ENCODE results near the gene FGGY. TPM values are rescaled to one million over a fixed set of nuclear protein-coding genes. Genes with fewer than 3 reads are reported as not detected.

Gene FGGY
- total RNA-seq, 1 donor from 2014 or later, result 12.6 TPM

DNA sequence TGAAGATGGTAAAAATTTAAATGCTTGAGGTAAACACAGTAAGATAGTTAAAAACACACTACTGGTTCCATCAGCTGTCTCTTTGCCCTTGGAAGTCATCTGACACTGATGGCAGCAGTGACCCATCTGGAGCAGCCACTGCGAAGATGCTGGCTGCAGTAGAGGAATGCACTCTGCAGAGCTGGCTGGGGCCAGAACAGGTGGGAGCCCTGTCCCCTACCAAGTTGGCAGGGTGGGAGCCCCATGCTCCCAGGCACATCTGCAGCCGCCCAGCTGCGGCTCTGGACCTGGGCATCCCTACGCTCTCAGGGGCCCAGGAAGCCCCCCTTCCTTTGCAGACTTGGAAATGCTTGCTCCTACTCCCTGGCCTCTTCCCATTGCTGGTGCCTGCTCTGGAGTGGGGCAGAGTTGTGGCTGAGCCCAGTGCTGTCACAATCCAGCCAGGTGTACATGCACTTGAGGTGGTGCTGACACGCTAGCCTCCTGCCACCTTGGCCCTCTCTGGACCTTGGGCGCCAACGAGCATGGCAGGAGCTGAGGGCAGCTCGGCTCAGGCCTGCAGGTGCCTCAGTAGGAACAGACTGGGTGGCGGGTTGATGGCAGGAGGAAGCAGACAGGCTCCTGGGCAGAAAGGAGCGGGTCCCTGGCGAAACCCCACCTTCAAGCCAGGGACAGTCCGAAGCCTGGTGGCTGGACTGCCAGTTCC, 227.0 kb downstream of the FGGY start:
- no peak for TF ChIP-seq CTCF (conservative IDR thresholded peaks at IDR 0.05)
- no peak overlapping the region for H3K27ac Mint-ChIP-seq

DNA sequence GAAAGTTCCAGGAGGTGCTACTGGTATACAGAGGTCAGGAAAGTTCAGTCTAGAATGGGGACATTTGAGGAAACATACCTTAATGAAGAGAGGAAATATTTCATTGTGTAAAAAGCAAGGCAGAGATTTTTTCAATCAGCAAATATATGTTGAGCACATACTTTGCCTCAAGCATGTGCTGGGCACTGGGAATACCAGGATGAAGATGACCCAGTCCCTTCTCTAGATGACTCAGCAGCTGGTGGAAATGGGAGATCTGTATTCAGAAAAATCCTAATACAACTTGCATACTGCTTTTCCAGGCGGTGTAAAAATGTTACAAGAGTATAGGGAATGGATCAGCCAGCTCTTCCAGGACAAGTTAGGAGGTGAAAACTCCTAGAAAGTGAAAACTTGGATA, 229.3 kb downstream of the FGGY start:
- TF ChIP-seq CTCF (conservative IDR thresholded peaks at IDR 0.05), result no peak
- Mint-ChIP-seq H3K36me3 (no peaks in the 10 kb centered on the region), H3K4me1 (ENCODE audit: unreplicated experiment) (peaks cover 8% of the 10 kb centered on the region), H3K9me3 (no peaks in the 10 kb centered on the region), H3K27ac (no peak overlapping the region), H3K27me3 (no peaks in the 10 kb centered on the region), H3K4me3 (no peak overlapping the region)
- DNase-seq (ENCODE audit: extremely low spot score, unreplicated experiment), result no peak

More for the DNA sequence above, 227.0 kb downstream of the FGGY start:
- Mint-ChIP-seq H3K4me3 (no peak overlapping the region), H3K27me3 (no peaks in the 10 kb centered on the region), H3K9me3 (no peaks in the 10 kb centered on the region), H3K4me1 (ENCODE audit: unreplicated experiment) (peaks cover 19% of the 10 kb centered on the region), H3K36me3 (no peaks in the 10 kb centered on the region)
- DNase-seq (ENCODE audit: extremely low spot score, unreplicated experiment), result no peak

DNA sequence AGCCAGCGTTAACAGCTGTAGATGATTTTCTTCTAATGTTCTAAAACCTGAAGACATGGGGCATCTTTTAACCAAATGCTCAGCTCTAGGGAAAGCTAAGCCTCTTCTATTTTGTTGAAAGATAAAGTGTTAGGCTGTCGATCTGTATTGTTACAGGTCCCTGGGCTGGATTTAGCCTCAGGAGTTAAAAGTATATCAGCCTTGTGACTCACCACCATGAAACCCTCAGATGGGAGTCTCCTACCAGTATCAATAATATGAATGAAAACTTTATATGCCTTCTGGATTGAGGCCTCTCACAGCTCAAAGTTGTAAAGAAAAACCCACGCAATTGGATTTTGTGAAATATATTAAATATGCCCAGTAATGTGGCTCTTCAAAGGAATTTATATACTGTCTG, 231.6 kb downstream of the FGGY start:
- no peak overlapping the region for H3K27ac Mint-ChIP-seq
- H3K4me3 Mint-ChIP-seq, result no peak overlapping the region
- H3K4me1 Mint-ChIP-seq (ENCODE audit: unreplicated experiment), result peaks cover 1% of the 10 kb centered on the region
- TF ChIP-seq CTCF (conservative IDR thresholded peaks at IDR 0.05), result no peak
- no peaks in the 10 kb centered on the region for H3K27me3 Mint-ChIP-seq
- H3K9me3 Mint-ChIP-seq, result no peaks in the 10 kb centered on the region
- DNase-seq (ENCODE audit: extremely low spot score, unreplicated experiment), result no peak
- H3K36me3 Mint-ChIP-seq, result no peaks in the 10 kb centered on the region

- Mint-ChIP-seq H3K4me1 (ENCODE audit: unreplicated experiment) (no peaks in the 10 kb centered on the region), H3K27me3 (no peaks in the 10 kb centered on the region)
Measured at GRCh38 chr1:59528900-59529299, 232.0 kb downstream of the FGGY start.

DNA sequence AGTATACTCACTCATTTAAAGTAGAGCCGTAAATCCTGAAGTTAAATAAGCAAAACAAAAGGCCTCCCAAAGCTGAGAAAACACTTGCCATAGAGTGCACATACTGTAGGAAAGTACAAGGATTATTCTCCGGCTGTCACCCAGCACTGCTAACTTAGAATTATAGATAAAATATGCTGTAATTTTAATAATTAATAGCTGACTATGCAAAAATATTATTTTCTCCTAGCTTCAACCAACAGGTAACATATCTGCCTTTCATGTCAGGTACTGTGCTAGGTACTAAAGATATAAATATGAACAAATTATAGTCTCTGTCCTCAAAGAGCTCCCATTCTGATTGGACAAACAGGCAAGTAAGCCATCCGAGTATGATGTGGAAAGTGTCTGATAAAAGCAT, 233.2 kb downstream of the FGGY start:
- Mint-ChIP-seq H3K27ac (no peak overlapping the region), H3K27me3 (no peaks in the 10 kb centered on the region), H3K9me3 (no peaks in the 10 kb centered on the region), H3K36me3 (no peaks in the 10 kb centered on the region), H3K4me1 (ENCODE audit: unreplicated experiment) (no peaks in the 10 kb centered on the region), H3K4me3 (no peak overlapping the region)
- no peak for DNase-seq (ENCODE audit: extremely low spot score, unreplicated experiment)
- no peak for TF ChIP-seq CTCF (conservative IDR thresholded peaks at IDR 0.05)

More at GRCh38 chr1:59528900-59529299, 232.0 kb downstream of the FGGY start:
- Mint-ChIP-seq H3K9me3 (no peaks in the 10 kb centered on the region), H3K4me3 (no peak overlapping the region), H3K36me3 (no peaks in the 10 kb centered on the region), H3K27ac (no peak overlapping the region)
- DNase-seq (ENCODE audit: extremely low spot score, unreplicated experiment), result no peak
- TF ChIP-seq CTCF (conservative IDR thresholded peaks at IDR 0.05), result no peak

All from type B pancreatic cell (in vitro differentiated cells).